Ascending aorta (tissue), 2 donors: ENCODE measurements around the gene GAPVD1. TPM values are rescaled to one million over a fixed set of nuclear protein-coding genes. Genes with fewer than 3 reads are reported as not detected.

Experiments
- DNase-seq, 2 donors: peaks; one replicate each; pipeline ENCODE4 v3.0.0-alpha.2; 2019; ENCODE audit warnings: low spot score in 2 of 2
- H3K27ac ChIP-seq, 2 donors: fragments of 200-600 bp; sonication (generic); one replicate each; pipeline ENCODE4 v1.5.1; 2016 to 2017; ENCODE audit warnings: mild to moderate bottlenecking in 1 of 2
- H3K27me3 ChIP-seq: fragments of 200-600 bp; sonication (generic); one replicate; pipeline ENCODE4 v1.5.1; 2017
- H3K36me3 ChIP-seq, 2 donors: fragments of 200-600 bp; sonication (generic); one replicate each; pipeline ENCODE4 v1.5.1; 2016
- H3K4me1 ChIP-seq, 2 donors: fragments of 200-600 bp; sonication (generic); one replicate each; pipeline ENCODE4 v1.5.1; 2016 to 2017; ENCODE audit warnings: mild to moderate bottlenecking in 1 of 2
- H3K4me3 ChIP-seq, 2 donors: fragments of 200-600 bp; sonication (generic); one replicate each; pipeline ENCODE4 v1.5.1; 2016 to 2017; ENCODE audit warnings: mild to moderate bottlenecking in 1 of 2
- H3K9me3 ChIP-seq, 2 donors: fragments of 200-600 bp; sonication (generic); one replicate each; pipeline ENCODE4 v1.5.1; 2016
- CTCF ChIP-seq, 3 experiments: fragments of 200-600 bp in 2 of 3; fragments of 450-650 bp in 1 of 3; sonication (generic) in 2 of 3; IDR thresholded peaks; one replicate each; pipeline ENCODE4 v1.5.1; 2016 to 2019; ENCODE audit warnings: antibody characterized with exemption in 3 of 3, mild to moderate bottlenecking in 1 of 3, moderate library complexity in 1 of 3
- intact Hi-C: fragments of 100-400 bp; cut with DNase I; formaldehyde crosslinking; loops from one replicate; pipeline ENCODE4 v1.15.1; 2023
- total RNA-seq: library from RNA; depleted of rRNA; stranded (reverse); fragments of >200 nt; gene quantifications from one replicate; pipeline ENCODE4 v1.1.0, GENCODE V29; 2016

Gene GAPVD1
- total RNA-seq, 1 donor from 2014 or later = 18.9 TPM

- no peaks in the 10 kb centered on the region for H3K4me1 ChIP-seq
Observed at GRCh38 chr9:125337236-125337635, 75.6 kb downstream of the GAPVD1 start.

GRCh38 chr9:125338929-125339328, 77.3 kb downstream of the GAPVD1 start:
- Histone ChIP-seq H3K4me1 (peaks cover 0 to under 1% of the 10 kb centered on the region in 2 donors), H3K27ac (no peak overlapping the region), H3K9me3 (no peaks in the 10 kb centered on the region), H3K36me3 (peaks cover 24 to 62% of the 10 kb centered on the region in 2 donors), H3K27me3 (no peaks in the 10 kb centered on the region), H3K4me3 (no peak overlapping the region)
- DNase-seq = no peak
- no peak for TF ChIP-seq CTCF (IDR thresholded peaks at IDR 0.05)
- intact Hi-C loops = no loop called here

More at GRCh38 chr9:125337236-125337635, 75.6 kb downstream of the GAPVD1 start:
- Histone ChIP-seq H3K4me3 (no peak overlapping the region), H3K9me3 (no peaks in the 10 kb centered on the region), H3K27me3 (no peaks in the 10 kb centered on the region), H3K27ac (no peak overlapping the region), H3K36me3 (peaks cover 37 to 75% of the 10 kb centered on the region in 2 donors)
- intact Hi-C loops = no loop called here
- DNase-seq = no peak
- no peak for TF ChIP-seq CTCF (IDR thresholded peaks at IDR 0.05)

GRCh38 chr9:125341566-125341965, 79.9 kb downstream of the GAPVD1 start:
- peaks cover 24 to 53% of the 10 kb centered on the region in 2 donors for H3K36me3 ChIP-seq
- no peak for TF ChIP-seq CTCF (IDR thresholded peaks at IDR 0.05)
- intact Hi-C loops = no loop called here

GRCh38 chr9:125343518-125344275, 82.1 kb downstream of the GAPVD1 start:
- H3K36me3 ChIP-seq = peaks cover 26 to 53% of the 10 kb centered on the region in 2 donors

More at GRCh38 chr9:125341566-125341965, 79.9 kb downstream of the GAPVD1 start:
- DNase-seq = no peak
- Histone ChIP-seq H3K4me3 (no peak overlapping the region), H3K27ac (no peak overlapping the region), H3K9me3 (no peaks in the 10 kb centered on the region), H3K4me1 (peaks cover 0 to 3% of the 10 kb centered on the region in 2 donors), H3K27me3 (no peaks in the 10 kb centered on the region)

GRCh38 chr9:125346080-125346732, 84.6 kb downstream of the GAPVD1 start:
- H3K4me1 ChIP-seq = peaks cover 0 to 3% of the 10 kb centered on the region in 2 donors
- peaks cover 50 to 67% of the 10 kb centered on the region in 2 donors for H3K36me3 ChIP-seq
- intact Hi-C loops = no loop called here
- H3K9me3 ChIP-seq = no peaks in the 10 kb centered on the region
- TF ChIP-seq CTCF (IDR thresholded peaks at IDR 0.05) = no peak
- H3K4me3 ChIP-seq = no peak overlapping the region
- no peak for DNase-seq
- no peak overlapping the region for H3K27ac ChIP-seq
- H3K27me3 ChIP-seq = no peaks in the 10 kb centered on the region

More at GRCh38 chr9:125343518-125344275, 82.1 kb downstream of the GAPVD1 start:
- intact Hi-C loops = no loop called here
- Histone ChIP-seq H3K9me3 (no peaks in the 10 kb centered on the region), H3K4me1 (peaks cover 0 to 3% of the 10 kb centered on the region in 2 donors), H3K4me3 (no peak overlapping the region), H3K27ac (peak overlapping the region in 1 of 2 donors; percentile 29), H3K27me3 (no peaks in the 10 kb centered on the region)
- no peak for TF ChIP-seq CTCF (IDR thresholded peaks at IDR 0.05)
- DNase-seq = no peak
